ENCODE data around the gene FURIN. TPM values are rescaled to one million over a fixed set of nuclear protein-coding genes. Genes with fewer than 3 reads are reported as not detected.
"Not testable (repeated sequence)": the region's sequence is repeated elsewhere in the genome, so short reads cannot be mapped to it uniquely, and the experiment has no call there.

FURIN gene
- total RNA-seq, 1 experiment from 2014 or later: 29.0 TPM

DNA sequence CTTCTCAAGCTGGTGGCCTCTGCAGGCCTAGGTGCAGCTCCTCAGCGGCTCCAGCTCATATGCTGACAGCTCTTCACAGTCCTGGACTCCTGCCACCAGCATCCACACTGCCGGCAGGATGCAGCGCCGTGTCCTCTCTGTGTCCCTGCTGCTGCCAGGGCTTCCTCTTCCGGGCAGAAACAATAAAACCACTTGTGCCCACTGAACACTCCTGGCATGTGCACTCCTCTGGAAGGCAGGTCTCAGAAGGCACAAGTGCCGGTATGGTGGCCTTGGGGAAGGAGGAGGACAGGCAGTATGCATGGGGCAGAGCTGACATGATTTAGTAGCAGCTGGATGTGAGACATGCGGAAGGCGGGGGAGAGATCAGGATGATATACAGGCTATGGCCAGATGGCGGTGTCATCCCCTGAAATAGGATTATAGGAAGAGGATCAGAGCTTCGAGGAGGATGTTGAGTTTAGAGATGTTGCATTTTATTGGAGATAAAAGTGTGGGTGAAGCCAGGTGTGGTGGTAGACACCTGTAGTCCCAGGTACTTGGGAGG lies 27.3 kb downstream of the FURIN start:
- peak; percentile 18 for DNase-seq (ENCODE audit: extremely low read depth, low read depth)

DNA sequence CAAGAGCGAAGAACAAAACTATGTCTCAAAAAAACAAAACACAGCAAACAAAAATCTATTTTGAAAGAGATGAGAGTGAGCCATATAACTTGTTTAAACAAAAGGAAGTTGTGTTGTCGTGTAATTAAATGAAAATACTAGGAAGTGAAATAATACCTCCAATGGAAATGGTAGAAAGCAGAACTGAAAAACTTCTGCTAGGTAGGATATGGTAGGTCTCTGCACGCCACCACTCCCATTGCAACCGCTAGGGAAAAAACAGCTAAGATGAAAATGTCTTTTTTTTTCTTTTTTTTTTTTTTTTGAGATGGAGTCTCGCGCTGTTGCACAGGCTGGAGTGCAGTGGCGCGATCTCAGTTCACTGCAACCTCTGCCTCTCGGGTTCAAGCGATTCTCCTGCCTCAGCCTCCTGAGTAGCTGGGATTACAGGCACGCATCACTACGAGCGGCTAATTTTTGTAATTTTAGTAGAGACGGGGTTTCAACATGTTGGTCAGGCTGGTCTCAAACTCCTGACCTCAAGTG lies 28.8 kb downstream of the FURIN start:
- DNase-seq (ENCODE audit: extremely low read depth, low read depth): not testable (repeated sequence)

- DNase-seq (ENCODE audit: extremely low read depth, low read depth): no peak
These were observed 33.0 kb downstream of the FURIN start for GRCh38 chr15:90901175-90902039.

DNA sequence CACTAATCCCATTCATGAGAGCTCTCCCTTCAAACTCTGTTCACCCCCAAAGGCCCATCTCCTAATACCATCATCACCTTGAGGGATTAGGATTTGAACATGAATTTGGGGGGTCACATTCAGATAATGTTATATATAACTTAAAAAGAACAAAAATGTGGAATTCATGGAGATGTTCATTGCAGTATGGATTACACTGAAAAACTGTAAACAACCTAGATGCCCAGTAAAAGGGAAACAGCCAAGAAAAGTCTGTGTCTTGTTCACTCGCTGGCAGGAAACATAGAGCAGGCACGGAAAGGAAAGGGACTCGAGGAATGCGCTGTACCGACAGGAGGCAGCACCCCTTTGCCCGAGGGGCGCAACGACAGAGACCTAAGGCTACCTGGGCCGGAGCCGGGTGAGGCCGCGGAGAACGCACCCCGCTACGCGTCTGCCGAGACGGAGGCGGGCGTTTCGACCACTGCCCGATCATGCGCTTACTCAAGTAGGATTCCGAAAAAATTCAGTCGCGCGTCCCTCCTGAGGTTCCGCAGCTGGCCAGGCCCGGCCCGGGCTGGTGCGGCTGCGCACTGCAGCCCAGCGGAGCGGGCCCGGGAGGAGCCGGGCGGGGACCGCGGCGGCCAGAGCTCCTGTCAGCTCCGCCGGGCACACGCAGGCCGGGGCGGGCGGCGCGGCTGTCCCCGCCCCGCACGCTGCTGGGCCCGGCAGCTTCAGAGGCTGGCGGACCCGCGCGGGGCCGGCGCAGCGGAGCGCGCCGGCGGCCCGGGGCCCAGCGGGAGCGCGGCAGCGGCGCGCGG lies 33.9 kb downstream of the FURIN start:
- DNase-seq (ENCODE audit: extremely low read depth, low read depth): peak; percentile 68

- DNase-seq (ENCODE audit: extremely low read depth, low read depth): peak; percentile 21
These were observed 34.7 kb downstream of the FURIN start, which contains the start of gene MAN2A2 for GRCh38 chr15:90902840-90903732. TSS of gene MAN2A2 (plus strand) at chr15:90903302. CDS start at chr15:90904208, 906 bp downstream.

DNA sequence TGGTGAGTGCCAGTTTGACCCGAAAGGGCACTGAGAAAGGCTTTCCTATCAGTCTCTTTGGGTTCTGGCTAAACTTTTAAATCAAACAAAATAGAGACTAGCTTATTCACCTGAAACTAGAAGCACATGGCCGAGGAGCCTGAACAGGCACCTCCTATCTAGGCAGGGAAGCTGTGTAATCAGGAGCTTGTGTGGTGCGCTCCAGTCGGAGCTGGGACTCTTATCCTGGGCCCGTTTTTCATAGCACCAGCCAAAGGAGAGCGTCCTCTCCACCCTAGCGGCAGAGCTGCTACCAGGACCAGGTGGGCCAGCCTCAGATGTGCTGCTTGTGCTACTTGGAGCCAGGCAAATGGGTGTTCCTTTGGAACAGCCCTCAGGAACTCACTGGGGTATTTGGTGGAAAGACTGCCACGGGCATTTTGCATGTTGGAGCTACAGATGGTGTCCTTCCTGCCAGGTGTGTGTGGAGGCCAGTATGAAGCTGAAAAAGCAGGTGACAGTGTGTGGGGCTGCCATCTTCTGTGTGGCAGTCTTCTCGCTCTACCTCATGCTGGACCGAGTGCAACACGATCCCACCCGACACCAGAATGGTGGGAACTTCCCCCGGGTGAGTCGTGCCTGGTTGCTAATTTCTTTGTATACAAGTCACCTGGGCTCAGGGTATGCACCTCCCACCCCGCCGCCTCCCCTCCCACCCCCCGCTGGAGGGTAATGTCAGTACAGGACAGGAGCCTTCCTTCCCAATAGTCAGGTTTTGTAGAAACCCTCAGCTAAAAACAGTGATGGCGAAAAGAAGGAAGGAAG lies 35.5 kb downstream of the FURIN start:
- no peak for DNase-seq (ENCODE audit: extremely low read depth, low read depth)

- no peak for DNase-seq (ENCODE audit: extremely low read depth, low read depth)
These were observed 36.4 kb downstream of the FURIN start for GRCh38 chr15:90904746-90905145.

DNA sequence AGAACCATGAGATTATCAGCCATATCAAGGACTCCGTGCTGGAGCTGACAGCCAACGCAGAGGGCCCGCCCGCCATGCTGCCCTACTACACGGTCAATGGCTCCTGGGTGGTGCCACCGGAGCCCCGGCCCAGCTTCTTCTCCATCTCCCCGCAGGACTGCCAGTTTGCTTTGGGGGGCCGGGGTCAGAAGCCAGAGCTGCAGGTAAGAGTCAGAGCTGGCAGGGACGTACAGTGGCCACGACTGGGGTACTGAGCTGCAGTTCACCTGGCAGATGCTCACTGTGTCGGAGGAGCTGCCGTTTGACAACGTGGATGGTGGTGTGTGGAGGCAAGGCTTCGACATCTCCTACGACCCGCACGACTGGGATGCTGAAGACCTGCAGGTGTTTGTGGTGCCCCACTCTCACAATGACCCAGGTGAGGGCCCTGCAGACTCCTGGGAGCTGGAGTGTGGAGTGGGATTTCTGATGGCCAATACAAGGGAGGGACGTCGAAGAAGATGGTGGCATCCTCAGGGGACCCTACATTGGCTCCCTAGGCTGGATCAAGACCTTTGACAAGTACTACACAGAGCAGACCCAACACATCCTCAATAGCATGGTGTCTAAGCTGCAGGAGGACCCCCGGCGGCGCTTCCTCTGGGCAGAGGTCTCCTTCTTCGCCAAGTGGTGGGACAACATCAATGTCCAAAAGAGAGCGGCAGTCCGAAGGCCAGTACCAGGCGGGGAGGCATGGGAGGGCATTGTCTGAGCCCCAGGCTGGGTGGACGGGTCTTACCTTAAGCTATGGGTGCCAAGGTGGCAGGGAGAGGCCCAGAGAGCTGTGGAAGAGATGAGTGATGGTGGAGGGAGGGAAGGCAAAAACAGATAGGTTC lies 37.2 kb downstream of the FURIN start:
- no peak for DNase-seq (ENCODE audit: extremely low read depth, low read depth)

GRCh38 chr15:90906181-90906849 lies 37.9 kb downstream of the FURIN start:
- no peak for DNase-seq (ENCODE audit: extremely low read depth, low read depth)

- DNase-seq (ENCODE audit: extremely low read depth, low read depth): no peak
These were observed 38.8 kb downstream of the FURIN start for GRCh38 chr15:90907051-90907660.

DNA sequence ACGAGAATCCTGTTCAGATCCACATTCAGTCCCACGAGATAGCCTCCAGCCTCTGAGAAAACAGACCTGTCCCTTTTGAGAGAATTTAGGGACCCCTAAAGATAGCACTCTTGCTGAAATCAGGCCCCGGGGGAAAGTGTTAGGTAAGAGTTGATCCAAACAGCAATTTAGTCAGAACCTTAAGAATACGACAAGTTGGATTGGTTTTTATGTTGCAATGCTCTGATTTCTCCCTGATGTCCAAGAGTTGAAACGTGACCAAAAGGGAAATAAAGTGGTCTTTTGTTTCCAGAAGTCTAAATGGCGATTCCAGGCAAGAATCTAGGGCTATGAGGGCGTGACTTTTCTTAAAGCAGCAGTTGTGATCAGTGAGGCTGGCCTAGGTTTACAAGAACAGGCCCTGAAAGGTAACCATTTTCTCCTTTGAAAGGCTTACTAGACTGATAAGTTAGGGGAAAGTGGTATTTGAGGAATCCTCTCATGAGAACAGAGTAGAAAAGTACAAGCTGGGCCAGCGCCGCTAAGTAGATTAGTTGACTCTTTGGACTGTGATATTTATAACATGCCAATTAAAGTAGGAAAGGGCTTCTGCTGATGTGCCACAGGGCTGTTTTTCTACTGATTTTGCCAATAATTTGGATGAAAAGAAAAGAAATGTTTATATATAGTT lies 39.6 kb downstream of the FURIN start:
- no peak for DNase-seq (ENCODE audit: extremely low read depth, low read depth)

GRCh38 chr15:90909449-90909848 lies 41.1 kb downstream of the FURIN start:
- DNase-seq (ENCODE audit: extremely low read depth, low read depth): not testable (repeated sequence)

- no peak for DNase-seq (ENCODE audit: extremely low read depth, low read depth)
These were observed 41.6 kb downstream of the FURIN start for GRCh38 chr15:90909976-90910375.

- DNase-seq (ENCODE audit: extremely low read depth, low read depth): no peak
These were observed 42.3 kb downstream of the FURIN start for GRCh38 chr15:90910441-90911301.

- DNase-seq (ENCODE audit: extremely low read depth, low read depth): no peak
These were observed 42.9 kb downstream of the FURIN start for GRCh38 chr15:90911302-90911623.

Measured in NCI-H460 (cell line).